ENCODE results near the gene TEX9.
"Not testable (repeated sequence)": the region's sequence is repeated elsewhere in the genome, so short reads cannot be mapped to it uniquely, and the experiment has no call there.

Gene TEX9

GRCh38 chr15:56366211-56366610 is 985 bp downstream of the TEX9 start:
- DNase-seq (ENCODE audit: low read depth, low spot score) = no peak

- DNase-seq (ENCODE audit: low read depth, low spot score) = no peak
Observed at GRCh38 chr15:56367156-56367555, 1.9 kb downstream of the TEX9 start.

DNA sequence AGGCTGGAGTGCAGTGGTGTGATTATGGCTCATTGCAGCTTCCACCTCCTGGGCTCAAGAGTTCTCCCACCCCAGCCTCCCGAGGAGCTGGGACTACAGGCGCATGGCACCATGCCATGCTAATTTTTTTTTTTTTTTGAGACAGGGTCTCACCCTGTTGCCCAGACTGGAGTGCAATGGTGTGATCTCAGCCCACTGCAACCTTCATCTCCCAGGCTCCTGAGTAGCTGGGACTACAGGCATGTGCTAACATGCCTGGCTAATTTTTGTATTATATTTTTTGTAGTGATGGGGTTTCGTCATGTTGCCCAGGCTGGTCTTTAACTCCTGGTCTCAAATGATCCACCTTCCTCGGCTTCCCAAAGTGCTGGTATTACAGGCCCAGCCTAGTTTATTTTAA is 4.0 kb downstream of the TEX9 start:
- DNase-seq (ENCODE audit: low read depth, low spot score) = no peak

DNA sequence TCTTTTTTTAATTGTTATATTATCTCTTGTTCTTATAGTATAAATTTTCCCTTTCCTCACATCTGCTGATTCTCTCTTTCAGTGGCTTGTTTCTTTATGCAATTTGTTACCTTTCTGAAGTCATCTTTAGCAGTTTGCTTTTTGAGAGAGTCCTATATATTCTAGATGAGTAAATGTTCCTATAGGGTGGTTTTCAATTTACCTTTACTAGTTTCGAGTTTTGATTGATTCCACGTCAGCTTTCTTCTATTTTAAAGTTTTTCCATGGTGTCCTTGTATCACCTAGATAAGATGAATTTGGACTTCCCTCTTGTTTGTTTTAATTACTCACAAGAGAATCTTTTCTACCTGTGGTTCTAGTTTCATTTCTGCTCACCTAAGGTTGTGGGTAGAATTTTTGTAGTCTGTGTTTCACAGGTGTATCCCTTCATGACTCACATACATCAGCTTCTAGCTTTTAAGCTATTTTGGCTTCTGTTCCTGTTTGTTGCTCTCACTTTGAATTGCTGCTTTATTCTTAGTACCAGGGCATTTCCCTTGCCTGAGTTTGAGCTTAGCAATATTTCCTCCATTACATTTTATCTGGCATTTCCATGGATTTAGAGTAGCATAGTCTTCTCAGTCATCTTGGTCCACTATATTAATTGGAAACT is 6.4 kb downstream of the TEX9 start:
- DNase-seq (ENCODE audit: low read depth, low spot score) = no peak

DNA sequence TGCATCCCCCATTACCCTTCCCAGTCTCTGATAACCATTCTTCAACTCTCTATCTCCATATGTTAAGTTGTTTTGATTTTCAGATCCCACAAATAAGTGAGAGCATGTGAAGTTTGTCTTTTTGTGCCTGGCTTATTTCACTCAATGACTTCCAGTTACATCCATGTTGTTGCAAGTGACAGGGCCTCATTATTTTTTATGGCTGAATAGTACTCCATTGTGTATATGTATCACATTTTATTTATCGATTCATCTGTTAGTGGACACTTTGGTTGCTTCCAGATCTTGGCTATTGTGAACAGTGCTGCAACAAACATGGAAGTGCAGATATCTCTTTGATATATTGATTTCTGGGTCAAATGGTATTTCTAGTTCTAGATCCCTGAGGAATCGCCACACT is 9.5 kb downstream of the TEX9 start:
- DNase-seq (ENCODE audit: low read depth, low spot score) = not testable (repeated sequence)

GRCh38 chr15:56377822-56378221 is 12.6 kb downstream of the TEX9 start:
- DNase-seq (ENCODE audit: low read depth, low spot score) = not testable (repeated sequence)

DNA sequence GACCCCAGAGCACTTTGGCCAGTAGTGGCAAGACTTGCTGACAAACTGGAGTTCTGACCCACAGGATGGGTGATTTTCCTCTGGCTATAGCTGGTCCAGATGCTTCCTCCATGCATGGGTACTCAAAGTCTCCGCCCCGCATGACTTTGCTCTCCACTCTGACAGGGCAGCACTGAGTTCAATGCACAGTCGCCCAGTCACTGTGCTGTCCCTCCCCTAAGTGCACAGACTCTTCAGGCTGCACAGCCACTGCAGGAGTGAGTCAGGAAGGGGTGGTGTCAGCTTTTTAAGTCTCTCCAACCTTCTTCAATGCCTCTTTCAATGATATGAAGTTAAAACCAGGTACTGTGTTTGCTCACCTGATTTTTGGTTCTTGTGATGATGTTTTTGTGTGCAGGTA is 17.8 kb downstream of the TEX9 start:
- DNase-seq (ENCODE audit: low read depth, low spot score) = no peak

GRCh38 chr15:56385908-56386307 is 20.7 kb downstream of the TEX9 start:
- no peak for DNase-seq (ENCODE audit: low read depth, low spot score)

- DNase-seq (ENCODE audit: low read depth, low spot score) = no peak
Observed at GRCh38 chr15:56390739-56391267, 25.6 kb downstream of the TEX9 start.

- DNase-seq (ENCODE audit: low read depth, low spot score) = no peak
Observed at GRCh38 chr15:56393277-56393676, 28.1 kb downstream of the TEX9 start.

- no peak for DNase-seq (ENCODE audit: low read depth, low spot score)
Observed at GRCh38 chr15:56394909-56395308, 29.7 kb downstream of the TEX9 start.

DNA sequence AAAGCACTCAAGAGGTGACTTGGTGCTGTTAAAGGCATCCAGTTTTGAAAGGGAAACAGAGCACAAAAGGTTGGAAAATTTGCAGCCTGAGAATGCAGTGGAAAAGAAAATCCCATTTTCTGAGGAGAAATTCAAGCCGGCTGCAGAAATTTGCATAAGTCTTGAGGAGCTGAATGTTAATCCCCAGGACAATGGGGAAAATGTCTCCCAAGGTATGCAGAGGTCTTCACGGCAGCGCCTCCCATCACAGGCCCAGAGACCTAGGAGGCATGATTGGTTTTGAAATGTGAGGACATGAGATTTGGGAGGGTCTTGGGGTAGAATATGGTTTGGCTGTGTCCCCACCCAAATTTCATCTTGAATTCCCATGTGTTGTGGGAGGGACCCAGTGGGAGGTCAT is 32.1 kb downstream of the TEX9 start:
- DNase-seq (ENCODE audit: low read depth, low spot score) = not testable (repeated sequence)

- DNase-seq (ENCODE audit: low read depth, low spot score) = not testable (repeated sequence)
Observed at GRCh38 chr15:56399209-56399608, 34.0 kb downstream of the TEX9 start.

DNA sequence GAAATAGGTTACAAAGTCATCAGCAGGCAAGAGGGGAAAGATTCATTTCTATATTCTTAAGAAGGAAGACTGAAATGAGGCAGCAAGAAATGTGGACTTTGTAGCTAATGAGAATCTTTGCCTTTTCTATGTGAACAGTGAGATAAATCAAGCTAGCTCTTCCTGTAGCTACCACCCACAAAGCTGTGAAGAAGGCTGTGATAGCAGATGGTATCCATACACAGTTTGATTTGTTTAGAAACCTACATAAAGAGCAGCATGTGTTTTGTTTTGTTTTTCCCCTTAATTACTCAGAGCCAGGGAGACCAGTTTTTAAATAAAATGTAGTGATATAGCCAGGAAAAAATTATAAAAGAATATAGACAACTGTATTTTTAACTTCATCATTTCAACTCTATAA is 45.5 kb downstream of the TEX9 start:
- DNase-seq (ENCODE audit: low read depth, low spot score) = no peak

- DNase-seq (ENCODE audit: low read depth, low spot score) = no peak
Observed at GRCh38 chr15:56411122-56411749, 46.0 kb downstream of the TEX9 start.

GRCh38 chr15:56413114-56413733 is 48.0 kb downstream of the TEX9 start:
- DNase-seq (ENCODE audit: low read depth, low spot score) = not testable (repeated sequence)

- no peak for DNase-seq (ENCODE audit: low read depth, low spot score)
Observed at GRCh38 chr15:56425276-56425675, 60.0 kb downstream of the TEX9 start.

DNA sequence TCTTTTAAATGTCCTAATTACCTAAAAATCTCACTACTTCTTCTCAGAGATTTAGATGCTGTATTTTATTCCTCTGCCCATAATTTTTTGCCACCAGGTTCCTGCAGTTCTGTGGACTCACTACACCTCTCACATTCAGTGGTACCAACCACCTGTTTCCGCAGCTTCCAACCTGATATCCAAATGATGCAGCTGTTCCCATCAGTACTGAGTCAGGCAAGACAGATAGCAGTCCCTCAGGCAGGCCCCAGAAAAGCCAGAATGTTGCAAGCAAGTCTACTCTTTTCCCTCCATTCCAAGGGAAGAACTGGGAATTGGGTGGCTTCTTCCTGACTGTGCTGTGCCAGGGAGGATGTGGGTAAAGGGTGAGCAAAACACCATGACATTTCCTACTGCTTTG is 60.8 kb downstream of the TEX9 start:
- no peak for DNase-seq (ENCODE audit: low read depth, low spot score)

- peak; percentile 4 for DNase-seq (ENCODE audit: low read depth, low spot score)
Observed at GRCh38 chr15:56428821-56429458, 63.7 kb downstream of the TEX9 start.

- DNase-seq (ENCODE audit: low read depth, low spot score) = no peak
Observed at GRCh38 chr15:56432304-56432703, 67.1 kb downstream of the TEX9 start.

- DNase-seq (ENCODE audit: low read depth, low spot score) = no peak
Observed at GRCh38 chr15:56440214-56440770, 75.1 kb downstream of the TEX9 start.

- DNase-seq (ENCODE audit: low read depth, low spot score) = no peak
Observed at GRCh38 chr15:56442354-56442753, 77.1 kb downstream of the TEX9 start.
